OCI-LY1 (cell line): ENCODE results near the gene PSAT1.

Experiments
- H2AFZ ChIP-seq: fragments of 200-600 bp; sonication (generic), shearing (Covaris generic); 2 replicates; pipeline ENCODE4 v1.6.0; 2014; ENCODE audit warnings: antibody characterized with exemption, mild to moderate bottlenecking, low read length
- H3F3A ChIP-seq: fragments of 200-600 bp; sonication (generic), shearing (Covaris generic); 2 replicates; pipeline ENCODE4 v1.6.0; 2014; ENCODE audit warnings: mild to moderate bottlenecking, antibody characterized with exemption, low read length, moderate library complexity; ENCODE audit not compliant: insufficient read depth
- H3K27ac ChIP-seq: fragments of 200-600 bp; sonication (generic); 2 replicates; pipeline ENCODE4 v1.5.1; 2014; ENCODE audit warnings: low read length, mixed run types, mild to moderate bottlenecking, low read depth; ENCODE audit not compliant: poor library complexity, severe bottlenecking
- H3K27me3 ChIP-seq: fragments of 200-600 bp; sonication (generic); 2 replicates; pipeline ENCODE4 v1.6.0; 2014; ENCODE audit warnings: antibody characterized with exemption, mild to moderate bottlenecking, low read length, moderate library complexity; ENCODE audit not compliant: insufficient read depth
- H3K36me3 ChIP-seq: fragments of 200-600 bp; sonication (generic); 2 replicates; pipeline ENCODE4 v1.6.1; 2014; ENCODE audit warnings: mild to moderate bottlenecking, antibody characterized with exemption, low read length, moderate library complexity, mixed read lengths; ENCODE audit not compliant: insufficient read depth
- H3K4me1 ChIP-seq: fragments of 200-600 bp; sonication (generic); 2 replicates; pipeline ENCODE4 v1.5.1; 2014; ENCODE audit warnings: mild to moderate bottlenecking, low read length, moderate library complexity; ENCODE audit not compliant: insufficient read depth, severe bottlenecking
- H3K4me2 ChIP-seq: fragments of 200-600 bp; sonication (generic), shearing (Covaris generic); 2 replicates; pipeline ENCODE4 v1.6.1; 2014; ENCODE audit warnings: low read length
- H3K4me3 ChIP-seq: fragments of 200-600 bp; sonication (generic); 2 replicates; pipeline ENCODE4 v1.5.1; 2014; ENCODE audit warnings: low read length, low read depth, mild to moderate bottlenecking, mixed read lengths; ENCODE audit not compliant: poor library complexity, severe bottlenecking
- H3K79me2 ChIP-seq: fragments of 200-600 bp; shearing (Covaris generic); 2 replicates; pipeline ENCODE4 v1.6.1; 2016; ENCODE audit warnings: mixed run types, low read length, mixed read lengths; ENCODE audit not compliant: insufficient read depth
- H3K9ac ChIP-seq: fragments of 200-600 bp; sonication (generic), shearing (Covaris generic); 2 replicates; pipeline ENCODE4 v1.6.1; 2014; ENCODE audit warnings: mild to moderate bottlenecking, low read length, mixed read lengths
- H3K9me2 ChIP-seq: fragments of 200-600 bp; sonication (generic), shearing (Covaris generic); 2 replicates; pipeline ENCODE4 v1.6.1; 2014; ENCODE audit warnings: low read depth, mild to moderate bottlenecking, low read length, mixed read lengths
- H3K9me3 ChIP-seq: fragments of 200-600 bp; shearing (Covaris generic); 2 replicates; pipeline ENCODE4 v1.6.1; 2014; ENCODE audit warnings: low read length, mixed read lengths
- H4K20me1 ChIP-seq: fragments of 200-600 bp; sonication (generic), shearing (Covaris generic); 2 replicates; pipeline ENCODE4 v1.6.0; 2016; ENCODE audit warnings: mild to moderate bottlenecking, low read length; ENCODE audit not compliant: insufficient read depth
- CTCF ChIP-seq: fragments of 200-600 bp; sonication (generic), shearing (Covaris generic); IDR thresholded peaks from 2 replicates; pipeline ENCODE4 v1.5.1; 2017; ENCODE audit warnings: mild to moderate bottlenecking, antibody characterized with exemption, low read length, moderate library complexity, mixed read lengths
- EZH2 ChIP-seq: fragments of 200-600 bp; sonication (generic), shearing (Covaris generic); IDR thresholded peaks from 2 replicates; pipeline ENCODE4 v1.8.0; 2017; ENCODE audit warnings: borderline replicate concordance, mixed run types, mild to moderate bottlenecking, antibody characterized with exemption, low read length, moderate library complexity, mixed read lengths

PSAT1 gene

GRCh38 chr9:78301466-78301865 is 4.5 kb downstream of the PSAT1 start:
- no peak for TF ChIP-seq EZH2
- no peak for TF ChIP-seq CTCF
- Histone ChIP-seq H3K4me1 (peaks cover 12% of the 10 kb centered on the region), H3F3A (no peaks in the 10 kb centered on the region), H3K79me2 (peaks cover 8% of the 10 kb centered on the region; the same call in 1 of the 2 replicates), H4K20me1 (no peaks in the 10 kb centered on the region), H3K9me2 (no peaks in the 10 kb centered on the region), H2AFZ (no peak overlapping the region), H3K36me3 (peaks cover 55% of the 10 kb centered on the region), H3K9ac (no peak overlapping the region), H3K4me3 (no peak overlapping the region), H3K4me2 (no peak overlapping the region), H3K27me3 (no peaks in the 10 kb centered on the region), H3K27ac (no peak overlapping the region), H3K9me3 (no peaks in the 10 kb centered on the region)

DNA sequence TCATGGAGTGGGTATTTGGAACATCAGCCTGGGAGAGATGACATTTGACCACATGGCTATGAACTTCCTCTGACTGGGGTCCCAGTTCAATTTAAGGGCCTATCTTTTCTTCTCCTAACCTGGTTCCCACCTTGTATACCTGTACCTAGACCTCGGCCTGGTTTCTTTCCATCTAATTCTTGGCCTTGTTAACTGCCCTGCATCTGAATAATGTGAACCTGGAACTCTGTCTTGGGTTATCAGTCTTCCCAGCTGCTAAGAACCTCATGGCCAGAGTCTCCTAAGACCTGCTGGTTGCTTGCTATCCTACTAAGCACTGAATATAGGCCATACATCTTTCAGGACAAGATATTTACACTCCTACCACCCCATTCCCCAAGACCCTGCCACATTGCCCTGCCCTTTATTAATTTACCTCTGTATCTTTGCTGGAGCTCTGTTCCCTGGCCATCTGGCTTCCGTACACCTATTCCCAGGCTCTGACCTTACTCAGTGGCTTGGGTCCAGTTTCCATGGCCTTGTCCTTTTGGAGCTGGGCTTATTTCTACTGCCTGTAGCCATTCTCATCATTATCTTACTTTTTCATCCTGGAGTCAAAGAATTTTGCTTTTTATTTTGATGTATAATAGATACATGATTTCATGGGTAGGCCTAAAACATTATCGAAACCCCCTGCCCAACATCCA is 6.6 kb downstream of the PSAT1 start:
- no peak overlapping the region for H3K27ac ChIP-seq
- no peaks in the 10 kb centered on the region for H3K9me3 ChIP-seq
- H3K4me3 ChIP-seq = no peak overlapping the region
- H3K27me3 ChIP-seq = no peaks in the 10 kb centered on the region
- no peaks in the 10 kb centered on the region for H3K9me2 ChIP-seq
- no peak overlapping the region for H2AFZ ChIP-seq
- H3F3A ChIP-seq = no peaks in the 10 kb centered on the region
- no peak overlapping the region for H3K4me2 ChIP-seq
- H3K9ac ChIP-seq = no peak overlapping the region
- peaks cover 5% of the 10 kb centered on the region for H3K4me1 ChIP-seq
- H4K20me1 ChIP-seq = no peaks in the 10 kb centered on the region
- H3K79me2 ChIP-seq = peaks cover 3% of the 10 kb centered on the region; the same call in 1 of the 2 replicates
- TF ChIP-seq CTCF (no peak), EZH2 (no peak)
- peaks cover 74% of the 10 kb centered on the region for H3K36me3 ChIP-seq

GRCh38 chr9:78304357-78304756 is 7.4 kb downstream of the PSAT1 start:
- H3K27me3 ChIP-seq = no peaks in the 10 kb centered on the region
- H3F3A ChIP-seq = no peaks in the 10 kb centered on the region
- no peaks in the 10 kb centered on the region for H3K79me2 ChIP-seq
- no peak overlapping the region for H3K4me2 ChIP-seq
- H4K20me1 ChIP-seq = no peaks in the 10 kb centered on the region
- no peak overlapping the region for H3K9ac ChIP-seq
- no peak overlapping the region for H3K4me3 ChIP-seq
- TF ChIP-seq EZH2 = no peak
- no peak for TF ChIP-seq CTCF
- no peak overlapping the region for H2AFZ ChIP-seq
- H3K4me1 ChIP-seq = no peaks in the 10 kb centered on the region
- H3K36me3 ChIP-seq = peaks cover 79% of the 10 kb centered on the region
- no peaks in the 10 kb centered on the region for H3K9me3 ChIP-seq
- H3K27ac ChIP-seq = no peak overlapping the region
- no peaks in the 10 kb centered on the region for H3K9me2 ChIP-seq
